ENCODE results near the gene MUTYH. TPM values are rescaled to one million over a fixed set of nuclear protein-coding genes. Genes with fewer than 3 reads are reported as not detected.
"Not testable (repeated sequence)": the region's sequence is repeated elsewhere in the genome, so short reads cannot be mapped to it uniquely, and the experiment has no call there.

The MUTYH gene
- total and polyA plus RNA-seq, 9 donors, result 10.6 to 38.8 (median 25.3) TPM

DNA sequence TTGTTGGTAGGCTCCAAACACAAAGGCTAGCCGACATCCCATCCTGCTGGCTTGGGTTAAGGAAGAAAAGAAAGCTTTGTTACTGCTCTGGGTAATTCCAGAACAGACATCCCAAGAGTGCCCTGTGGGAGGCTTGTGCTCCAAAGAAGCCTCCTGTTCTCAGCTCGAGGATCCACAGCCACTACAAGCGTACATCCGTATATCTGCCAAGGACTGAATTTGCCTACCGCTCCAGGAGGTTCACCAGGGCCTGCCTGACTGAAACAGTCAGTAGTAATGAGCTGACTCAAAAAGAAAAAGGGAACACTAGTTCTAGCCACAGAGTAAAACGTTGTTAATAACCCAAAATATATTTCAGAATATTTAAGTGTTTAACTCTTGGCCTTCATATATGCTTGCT lies 24.8 kb upstream of the MUTYH start:
- DNase-seq, result no peak
- H3K4me3 ChIP-seq, result no peak overlapping the region
- no peaks in the 10 kb centered on the region for H3K36me3 ChIP-seq
- peaks cover 1% of the 10 kb centered on the region for H3K4me1 ChIP-seq (ENCODE audit: insufficient read depth)
- intact Hi-C loops (cut with DNase I), result loop anchor here in 1 of 4 donors (10.0 kb wide), 1 partner anchor 510 kb away; no protein-coding TSS in a partner anchor
- TF ChIP-seq POLR2A (IDR thresholded peaks at IDR 0.05), result no peak
- TF ChIP-seq, protein P1, sequence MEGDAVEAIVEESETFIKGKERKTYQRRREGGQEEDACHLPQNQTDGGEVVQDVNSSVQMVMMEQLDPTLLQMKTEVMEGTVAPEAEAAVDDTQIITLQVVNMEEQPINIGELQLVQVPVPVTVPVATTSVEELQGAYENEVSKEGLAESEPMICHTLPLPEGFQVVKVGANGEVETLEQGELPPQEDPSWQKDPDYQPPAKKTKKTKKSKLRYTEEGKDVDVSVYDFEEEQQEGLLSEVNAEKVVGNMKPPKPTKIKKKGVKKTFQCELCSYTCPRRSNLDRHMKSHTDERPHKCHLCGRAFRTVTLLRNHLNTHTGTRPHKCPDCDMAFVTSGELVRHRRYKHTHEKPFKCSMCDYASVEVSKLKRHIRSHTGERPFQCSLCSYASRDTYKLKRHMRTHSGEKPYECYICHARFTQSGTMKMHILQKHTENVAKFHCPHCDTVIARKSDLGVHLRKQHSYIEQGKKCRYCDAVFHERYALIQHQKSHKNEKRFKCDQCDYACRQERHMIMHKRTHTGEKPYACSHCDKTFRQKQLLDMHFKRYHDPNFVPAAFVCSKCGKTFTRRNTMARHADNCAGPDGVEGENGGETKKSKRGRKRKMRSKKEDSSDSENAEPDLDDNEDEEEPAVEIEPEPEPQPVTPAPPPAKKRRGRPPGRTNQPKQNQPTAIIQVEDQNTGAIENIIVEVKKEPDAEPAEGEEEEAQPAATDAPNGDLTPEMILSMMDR (IDR thresholded peaks at IDR 0.05), result no peak
- no peak overlapping the region for H3K27ac ChIP-seq
- WGBS, 3 donors, result 87 to 92% (median 89%) methylated on average over 6 of the region's 6 CpGs
- no peaks in the 10 kb centered on the region for H3K9me3 ChIP-seq
- no peaks in the 10 kb centered on the region for H3K27me3 ChIP-seq

DNA sequence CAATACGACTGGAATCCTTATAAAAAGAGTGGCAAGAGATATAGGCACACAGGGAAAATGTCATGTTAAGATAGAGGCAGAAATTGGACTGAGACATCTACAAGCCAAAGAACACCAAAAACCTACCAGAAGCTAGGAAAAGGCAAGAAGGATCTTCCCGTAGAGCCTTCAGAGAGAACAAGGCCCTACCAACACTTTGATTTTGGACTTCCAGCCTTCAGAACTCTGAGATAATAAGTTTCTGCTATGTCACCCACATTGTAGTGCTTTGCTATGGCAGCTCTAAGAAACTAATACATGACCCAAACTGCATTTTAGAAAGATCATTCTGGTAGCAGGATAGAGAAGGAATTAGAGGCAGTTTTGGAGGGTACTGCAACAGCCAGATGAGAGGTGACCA lies 24.1 kb upstream of the MUTYH start:
- TF ChIP-seq, protein P1 (IDR thresholded peaks at IDR 0.05), result no peak
- TF ChIP-seq EP300 (IDR thresholded peaks at IDR 0.05), result no peak
- TF ChIP-seq POLR2A (IDR thresholded peaks at IDR 0.05), result no peak
- no peaks in the 10 kb centered on the region for H3K36me3 ChIP-seq
- intact Hi-C loops (cut with DNase I), result loop anchor here in 3 of 4 donors (5.0 to 10.0 kb wide), 2 partner anchors 128 to 511 kb away; partner anchors contain the start of gene TESK2 (in 2 of the 3)
- 91 to 94% (median 94%) methylated on average over 2 of the region's 2 CpGs for WGBS, 3 donors
- no peaks in the 10 kb centered on the region for H3K9me3 ChIP-seq
- no peak overlapping the region for H3K4me3 ChIP-seq
- H3K27me3 ChIP-seq, result no peaks in the 10 kb centered on the region
- no peak overlapping the region for H3K27ac ChIP-seq
- H3K4me1 ChIP-seq (ENCODE audit: insufficient read depth), result peaks cover 1% of the 10 kb centered on the region
- DNase-seq, result no peak

DNA sequence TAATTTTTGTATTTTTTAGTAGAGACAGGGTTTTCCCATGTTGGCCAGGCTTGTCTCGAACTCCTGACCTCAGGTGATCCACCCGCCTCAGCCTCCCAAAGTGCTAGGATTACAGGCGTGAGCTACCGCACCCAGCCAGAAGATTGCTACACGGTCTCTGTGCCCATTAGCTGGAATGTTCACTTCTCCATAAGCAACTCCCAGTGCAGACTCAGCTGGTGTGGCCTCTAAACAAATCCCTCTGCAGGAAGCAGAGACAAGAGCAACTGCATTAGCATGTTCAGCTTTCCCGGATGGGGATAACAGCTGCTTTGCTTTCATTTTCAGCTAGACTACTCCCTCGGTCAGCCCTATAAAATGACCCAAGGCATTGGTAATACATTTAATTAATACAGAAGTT lies 20.7 kb upstream of the MUTYH start:
- not testable (repeated sequence) for H3K27me3 ChIP-seq; H3K36me3 ChIP-seq; H3K4me1 ChIP-seq (ENCODE audit: insufficient read depth); H3K9me3 ChIP-seq
- Histone ChIP-seq H3K4me3 (peak overlapping the region; percentile 4), H3K27ac (peak overlapping the region in 1 of 2 donors; percentile 52)
- DNase-seq, result peak in 2 of 5 donors; percentile 39 to 45
- 15 to 34% (median 18%) methylated on average over 7 of the region's 7 CpGs for WGBS, 3 donors
- intact Hi-C loops (cut with DNase I), result loop anchor here (1.0 to 10.0 kb wide), 3 partner anchors 131 to 514 kb away; partner anchors contain the start of gene TESK2 (in 2 of the 4)

GRCh38 chr1:45359882-45360513 lies 19.8 kb upstream of the MUTYH start:
- Histone ChIP-seq H3K9me3 (no peaks in the 10 kb centered on the region), H3K4me3 (no peak overlapping the region), H3K36me3 (no peaks in the 10 kb centered on the region), H3K27ac (peak overlapping the region; percentile 31 to 52), H3K27me3 (no peaks in the 10 kb centered on the region), H3K4me1 (ENCODE audit: insufficient read depth) (peaks cover 1% of the 10 kb centered on the region)
- intact Hi-C loops (cut with DNase I), result loop anchor here (1.0 to 10.0 kb wide), 5 partner anchors 132 to 515 kb away; partner anchors contain the start of gene TESK2 (in 2 of the 4)
- DNase-seq, result peak; percentile 59 to 81 (median 69)
- 12 to 15% (median 12%) methylated on average over 7 of the region's 7 CpGs for WGBS, 3 donors
- TF ChIP-seq POLR2A (IDR thresholded peaks at IDR 0.05), result no peak
- TF ChIP-seq, protein P1 (IDR thresholded peaks at IDR 0.05), result peak in 2 of 3 donors; percentile 70 to 78

- Histone ChIP-seq H3K27me3 (no peaks in the 10 kb centered on the region), H3K9me3 (no peaks in the 10 kb centered on the region), H3K4me3 (no peak overlapping the region), H3K27ac (no peak overlapping the region), H3K4me1 (ENCODE audit: insufficient read depth) (peaks cover 2% of the 10 kb centered on the region), H3K36me3 (no peaks in the 10 kb centered on the region)
- WGBS, 3 donors, result 74 to 86% (median 82%) methylated on average over 4 of the region's 4 CpGs
- TF ChIP-seq POLR2A (IDR thresholded peaks at IDR 0.05) (no peak), EP300 (IDR thresholded peaks at IDR 0.05) (no peak)
- TF ChIP-seq, protein P1 (IDR thresholded peaks at IDR 0.05), result no peak
- DNase-seq, result no peak
- intact Hi-C loops (cut with DNase I), result loop anchor here in 3 of 4 donors (2.0 to 10.0 kb wide), 3 partner anchors 141 to 211 kb away; no protein-coding TSS in a partner anchor
Measured at GRCh38 chr1:45356186-45356585, 15.9 kb upstream of the MUTYH start.

All from ovary (tissue), 9 donors.